SH-SY5Y (cell line): ENCODE measurements around the gene FEZ2.

Experiments used
- GATA2 ChIP-seq: IDR thresholded peaks from 2 replicates; pipeline ENCODE4 v1.6.1; 2011; ENCODE audit warnings: mild to moderate bottlenecking, low read depth, low read length
- GATA3 ChIP-seq: IDR thresholded peaks from 2 replicates; pipeline ENCODE4 v1.6.1; 2011; ENCODE audit warnings: low read depth, mild to moderate bottlenecking, low read length, moderate library complexity

FEZ2 gene

GRCh38 chr2:36573165-36573564, 24.8 kb downstream of the FEZ2 start:
- TF ChIP-seq GATA3: no peak
- no peak for TF ChIP-seq GATA2

- TF ChIP-seq GATA2 (no peak), GATA3 (no peak)
Observed at GRCh38 chr2:36572719-36573059, 25.3 kb downstream of the FEZ2 start.

GRCh38 chr2:36572054-36572718, 25.8 kb downstream of the FEZ2 start:
- TF ChIP-seq GATA2 (no peak), GATA3 (no peak)

- TF ChIP-seq GATA2: no peak
- no peak for TF ChIP-seq GATA3
Observed at GRCh38 chr2:36570416-36570815, 27.6 kb downstream of the FEZ2 start.

GRCh38 chr2:36569267-36569856, 28.6 kb downstream of the FEZ2 start:
- no peak for TF ChIP-seq GATA2

GRCh38 chr2:36568516-36569246, 29.3 kb downstream of the FEZ2 start:
- TF ChIP-seq GATA2: no peak
- no peak for TF ChIP-seq GATA3

- TF ChIP-seq GATA3 (no peak), GATA2 (no peak)
Observed at GRCh38 chr2:36567711-36568408, 30.1 kb downstream of the FEZ2 start.

GRCh38 chr2:36566887-36567286, 31.1 kb downstream of the FEZ2 start:
- TF ChIP-seq GATA2 (no peak), GATA3 (no peak)

- TF ChIP-seq GATA2 (no peak), GATA3 (no peak)
Observed at GRCh38 chr2:36565712-36566111, 32.3 kb downstream of the FEZ2 start.

GRCh38 chr2:36564377-36564930, 33.5 kb downstream of the FEZ2 start:
- TF ChIP-seq GATA3 (no peak), GATA2 (no peak)

- TF ChIP-seq GATA3 (no peak), GATA2 (no peak)
Observed at GRCh38 chr2:36562973-36563532, 34.9 kb downstream of the FEZ2 start.

GRCh38 chr2:36562240-36562639, 35.7 kb downstream of the FEZ2 start:
- no peak for TF ChIP-seq GATA2
- TF ChIP-seq GATA3: no peak

GRCh38 chr2:36561237-36561944, 36.6 kb downstream of the FEZ2 start:
- no peak for TF ChIP-seq GATA3
- TF ChIP-seq GATA2: no peak
